Activated CD8-positive, alpha-beta T cell treated with anti-CD3 and anti-CD28 coated beads for 36 hours (primary cell): Measurements from ENCODE around the gene CA5A. TPM values are rescaled to one million over a fixed set of nuclear protein-coding genes. Genes with fewer than 3 reads are reported as not detected.

Source experiments
- ATAC-seq: fragments of 200-7000 bp; cut with Tn5 transposase; one replicate; pipeline ENCODE4 v1.10.0; 2021; ENCODE audit warnings: mild to moderate bottlenecking, moderate library complexity
- CTCF ChIA-PET: fragments of 350-600 bp; sonication (Branson Sonifier 250); formaldehyde crosslinking; loops from one replicate; lab custom pipeline; 2021; ENCODE audit warnings: antibody characterized with exemption; lab: Charles Lee
- POLR2A ChIA-PET: fragments of 350-600 bp; sonication (Branson Sonifier 250); formaldehyde crosslinking; loops from one replicate; lab custom pipeline; 2021; ENCODE audit warnings: antibody characterized with exemption; lab: Charles Lee
- DNase-seq: peaks from one replicate; pipeline ENCODE4 v3.0.0-alpha.2; 2020
- H3K27ac Mint-ChIP-seq: one replicate; pipeline ENCODE4 v1.8.0; 2021; ENCODE audit warnings: mild to moderate bottlenecking, mixed read lengths
- H3K27me3 Mint-ChIP-seq: one replicate; pipeline ENCODE4 v1.8.0; 2021; ENCODE audit warnings: mixed read lengths
- H3K36me3 Mint-ChIP-seq: one replicate; pipeline ENCODE4 v1.8.0; 2021; ENCODE audit warnings: low read depth, mixed read lengths
- H3K4me1 Mint-ChIP-seq: one replicate; pipeline ENCODE4 v1.8.0; 2021; ENCODE audit warnings: low read depth, mixed read lengths
- H3K4me3 Mint-ChIP-seq: one replicate; pipeline ENCODE4 v1.8.0; 2021; ENCODE audit warnings: mild to moderate bottlenecking, moderate library complexity, mixed read lengths
- H3K9me3 Mint-ChIP-seq: one replicate; pipeline ENCODE4 v1.8.0; 2021; ENCODE audit warnings: mixed read lengths
- intact Hi-C: fragments of 100-400 bp; cut with micrococcal nuclease; formaldehyde crosslinking; loops from one replicate; pipeline ENCODE4 v1.10.0; 2022
- total RNA-seq, 2 experiments: library from RNA; stranded (reverse); gene quantifications; one replicate each; pipeline ENCODE4 v1.2.3, GENCODE V29; 2021
- TF ChIP-seq, protein P1 (sequence below): fragments of 200-600 bp; IDR thresholded peaks from one replicate; pipeline ENCODE4 v1.8.0; 2022; ENCODE audit warnings: antibody characterized with exemption, mild to moderate bottlenecking

CA5A gene
- total RNA-seq, 2 experiments from 2014 or later: not detected

DNA sequence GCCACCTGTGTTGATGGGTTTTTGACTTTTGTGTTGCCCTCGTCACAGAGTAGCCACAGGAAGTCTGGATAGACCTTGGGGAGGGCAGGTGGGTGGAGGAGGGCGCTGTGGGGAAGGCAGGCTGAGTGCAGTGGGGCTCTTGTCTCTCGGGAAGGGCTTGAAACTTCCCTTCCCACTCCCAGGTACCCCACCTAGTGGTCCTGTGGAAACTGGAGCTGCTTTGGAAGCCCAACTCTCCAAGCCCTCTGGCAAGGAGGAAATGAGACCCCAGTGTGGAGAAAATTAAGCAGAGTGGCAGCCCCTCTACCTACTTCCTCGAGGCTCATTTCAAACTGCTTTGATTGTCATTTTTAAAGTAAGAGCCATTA, 9.2 kb downstream of the CA5A start:
- no peak overlapping the region for H3K27ac Mint-ChIP-seq
- intact Hi-C loops: no loop called here
- H3K27me3 Mint-ChIP-seq: peaks cover 3% of the 10 kb centered on the region
- H3K4me3 Mint-ChIP-seq: no peak overlapping the region
- ChIA-PET POLR2A (interaction anchor here (1.2 kb wide), 1 partner anchor 53 kb away, joined by 3 read pairs; no protein-coding TSS in a partner anchor), CTCF (interaction anchor here (0.8 to 2.4 kb wide), 2 partner anchors 24 to 77 kb away, joined by 3 to 8 read pairs; partner anchors contain the start of gene BANP)
- H3K36me3 Mint-ChIP-seq: no peaks in the 10 kb centered on the region
- H3K9me3 Mint-ChIP-seq: no peaks in the 10 kb centered on the region
- ATAC-seq: no peak
- TF ChIP-seq, protein P1, sequence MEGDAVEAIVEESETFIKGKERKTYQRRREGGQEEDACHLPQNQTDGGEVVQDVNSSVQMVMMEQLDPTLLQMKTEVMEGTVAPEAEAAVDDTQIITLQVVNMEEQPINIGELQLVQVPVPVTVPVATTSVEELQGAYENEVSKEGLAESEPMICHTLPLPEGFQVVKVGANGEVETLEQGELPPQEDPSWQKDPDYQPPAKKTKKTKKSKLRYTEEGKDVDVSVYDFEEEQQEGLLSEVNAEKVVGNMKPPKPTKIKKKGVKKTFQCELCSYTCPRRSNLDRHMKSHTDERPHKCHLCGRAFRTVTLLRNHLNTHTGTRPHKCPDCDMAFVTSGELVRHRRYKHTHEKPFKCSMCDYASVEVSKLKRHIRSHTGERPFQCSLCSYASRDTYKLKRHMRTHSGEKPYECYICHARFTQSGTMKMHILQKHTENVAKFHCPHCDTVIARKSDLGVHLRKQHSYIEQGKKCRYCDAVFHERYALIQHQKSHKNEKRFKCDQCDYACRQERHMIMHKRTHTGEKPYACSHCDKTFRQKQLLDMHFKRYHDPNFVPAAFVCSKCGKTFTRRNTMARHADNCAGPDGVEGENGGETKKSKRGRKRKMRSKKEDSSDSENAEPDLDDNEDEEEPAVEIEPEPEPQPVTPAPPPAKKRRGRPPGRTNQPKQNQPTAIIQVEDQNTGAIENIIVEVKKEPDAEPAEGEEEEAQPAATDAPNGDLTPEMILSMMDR: no peak
- peaks cover 9% of the 10 kb centered on the region for H3K4me1 Mint-ChIP-seq
- DNase-seq: no peak

DNA sequence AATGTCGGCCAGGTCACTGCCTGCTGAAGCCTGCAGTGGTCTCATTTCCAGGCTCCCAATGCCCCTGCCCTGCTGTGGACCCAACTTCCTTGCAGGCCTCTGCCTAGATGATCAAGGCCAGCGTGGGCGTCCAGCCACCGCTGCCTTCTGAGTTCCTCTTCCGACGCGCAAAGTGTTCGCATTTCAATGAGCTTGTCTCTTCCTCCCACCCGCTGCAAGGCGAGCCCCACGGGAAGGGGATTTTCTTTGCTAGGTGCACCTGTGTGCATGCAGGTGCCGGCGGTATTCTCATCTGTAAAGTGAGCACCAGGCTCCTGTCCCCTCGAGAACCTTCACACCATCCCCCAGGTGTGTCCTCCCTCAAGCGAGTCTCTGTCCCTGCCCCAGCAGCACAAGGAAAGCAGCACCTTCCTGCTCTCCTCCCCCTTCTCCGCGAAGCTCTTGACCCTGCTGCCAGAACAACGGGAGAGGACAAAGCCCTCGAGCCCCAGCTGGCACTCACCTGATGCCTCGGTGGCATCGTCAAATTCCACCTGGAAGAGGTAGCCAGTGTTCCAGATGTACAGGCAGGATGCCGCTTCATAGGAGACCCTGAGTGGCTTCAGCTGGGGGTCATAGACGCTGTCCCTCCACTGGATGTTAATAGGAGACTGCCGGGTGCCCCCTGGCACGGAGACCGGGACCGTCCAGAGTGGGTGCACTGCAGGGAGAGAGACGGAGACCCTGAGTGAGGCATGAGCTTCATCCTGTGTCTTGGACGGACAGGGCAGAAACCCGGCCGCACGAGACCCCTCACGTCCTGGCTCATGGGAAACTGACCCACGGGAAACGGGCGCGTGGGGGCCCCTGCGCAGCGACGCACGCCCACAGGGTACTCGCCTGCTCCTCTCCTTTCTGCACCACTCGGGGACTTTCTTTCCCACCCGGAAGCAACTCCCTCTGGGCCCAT, 9.8 kb downstream of the CA5A start:
- Mint-ChIP-seq H3K9me3 (no peaks in the 10 kb centered on the region), H3K27ac (no peak overlapping the region), H3K4me1 (peaks cover 9% of the 10 kb centered on the region), H3K36me3 (no peaks in the 10 kb centered on the region), H3K4me3 (no peak overlapping the region), H3K27me3 (peaks cover 3% of the 10 kb centered on the region)
- ChIA-PET POLR2A (interaction anchor here (0.9 kb wide), 1 partner anchor 57 kb away, joined by 4 read pairs; the partner anchor contains the start of gene SLC7A5), CTCF (interaction anchor here (0.6 to 2.4 kb wide), 3 partner anchors 11 to 101 kb away, joined by 3 to 8 read pairs (median 3); no protein-coding TSS in a partner anchor)
- TF ChIP-seq, protein P1: no peak
- ATAC-seq: peak; percentile 76
- intact Hi-C loops: no loop called here
- peak; percentile 68 for DNase-seq

DNA sequence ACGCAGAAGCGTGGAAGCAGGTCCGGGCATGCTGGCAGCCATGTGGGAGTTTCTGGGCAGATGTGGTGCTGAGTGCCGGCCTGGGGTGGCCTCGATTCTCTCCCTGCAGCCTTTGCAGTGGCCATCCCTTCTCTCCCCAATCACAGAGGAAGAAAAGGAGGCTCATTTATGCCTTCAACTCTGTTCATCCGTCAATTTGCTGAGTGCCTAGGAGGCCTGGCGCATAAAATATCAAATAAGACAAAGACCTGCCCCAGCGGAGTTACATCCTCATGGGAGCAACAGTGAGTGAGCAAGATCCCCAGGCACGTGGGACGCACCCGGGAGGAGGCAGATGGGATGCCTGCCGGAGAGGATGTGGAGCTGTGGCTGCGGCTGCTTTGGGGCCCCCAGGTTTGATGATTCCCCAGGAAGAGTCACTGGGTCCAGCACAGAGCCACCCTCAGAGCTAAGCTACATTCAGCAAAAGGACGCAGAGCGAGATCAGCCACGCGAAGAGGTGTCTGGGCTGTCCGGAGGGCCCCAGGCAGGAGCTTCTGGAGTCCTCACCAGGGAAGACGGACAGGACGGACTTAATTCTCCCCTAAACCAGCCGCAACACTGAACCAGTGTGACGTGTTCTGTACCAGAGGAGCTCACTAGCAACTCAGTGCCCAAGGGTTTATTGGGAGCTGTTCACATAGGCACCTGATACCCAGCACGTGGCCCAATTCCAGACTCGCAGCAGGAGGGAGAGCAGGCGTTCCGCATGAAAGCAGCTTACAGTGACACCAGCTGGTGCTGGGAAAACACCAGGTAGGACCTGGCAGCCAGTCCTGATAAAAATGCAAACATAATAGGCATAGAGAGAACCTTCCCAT, 11.3 kb downstream of the CA5A start:
- ChIA-PET CTCF (interaction anchor here (1.0 to 2.4 kb wide), 2 partner anchors 75 to 146 kb away, joined by 3 to 8 read pairs; no protein-coding TSS in a partner anchor), POLR2A (interaction anchor here (0.9 kb wide), 1 partner anchor 56 kb away, joined by 4 read pairs; the partner anchor contains the start of gene SLC7A5)
- no peaks in the 10 kb centered on the region for H3K9me3 Mint-ChIP-seq
- no peak for ATAC-seq
- no peak overlapping the region for H3K27ac Mint-ChIP-seq
- H3K4me3 Mint-ChIP-seq: no peak overlapping the region
- TF ChIP-seq, protein P1: no peak
- H3K4me1 Mint-ChIP-seq: peaks cover 9% of the 10 kb centered on the region
- H3K36me3 Mint-ChIP-seq: no peaks in the 10 kb centered on the region
- intact Hi-C loops: no loop called here
- H3K27me3 Mint-ChIP-seq: peaks cover 3% of the 10 kb centered on the region
- no peak for DNase-seq

DNA sequence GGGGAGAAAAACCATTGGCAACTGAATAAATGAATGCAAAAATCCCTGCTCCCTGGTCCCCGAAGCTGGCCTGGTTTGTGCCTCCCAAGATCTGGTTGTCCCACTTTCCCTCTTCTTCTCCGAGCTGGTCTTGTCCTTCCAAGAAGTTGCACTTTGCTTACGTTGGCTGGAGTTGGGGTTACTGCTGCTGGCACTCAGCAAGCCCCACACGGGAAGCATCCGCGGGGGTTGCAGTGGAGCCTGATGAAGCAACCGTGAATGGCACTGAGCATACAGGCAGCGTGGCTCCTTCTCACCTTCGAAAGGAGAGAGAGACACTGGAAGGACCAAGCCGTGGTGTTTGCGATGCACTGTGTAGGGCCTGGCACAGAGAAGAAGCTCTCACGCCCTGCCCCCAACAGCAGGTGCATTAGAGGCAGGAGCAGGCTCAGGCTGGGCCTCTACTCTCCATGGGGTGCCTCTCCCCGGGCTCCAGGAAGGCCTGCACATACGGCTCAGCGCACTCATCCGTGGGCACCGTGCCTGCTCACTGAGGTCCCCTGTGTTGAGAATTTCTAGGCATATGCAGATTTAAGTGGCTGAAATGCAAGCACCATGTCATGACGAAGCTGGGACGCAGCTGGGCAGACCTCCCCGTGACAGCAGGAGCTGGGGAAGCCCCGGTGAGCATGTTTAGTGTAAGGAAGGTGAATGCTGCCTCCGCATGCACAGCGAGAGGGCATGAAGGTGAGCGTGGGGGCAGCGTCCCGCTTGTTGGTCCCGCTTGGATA, 12.1 kb downstream of the CA5A start:
- ATAC-seq: no peak
- Mint-ChIP-seq H3K4me1 (peaks cover 9% of the 10 kb centered on the region), H3K27ac (no peak overlapping the region), H3K4me3 (no peak overlapping the region), H3K36me3 (no peaks in the 10 kb centered on the region), H3K27me3 (peaks cover 3% of the 10 kb centered on the region), H3K9me3 (no peaks in the 10 kb centered on the region)
- no peak for DNase-seq
- TF ChIP-seq, protein P1: no peak
- intact Hi-C loops: no loop called here
- CTCF ChIA-PET: no interaction called here
- POLR2A ChIA-PET: interaction anchor here (0.6 kb wide), 1 partner anchor 152 kb away, joined by 3 read pairs; no protein-coding TSS in a partner anchor
